GM23338 (cell line): ENCODE data around the gene SNX8. TPM values are rescaled to one million over a fixed set of nuclear protein-coding genes. Genes with fewer than 3 reads are reported as not detected.

Experiments used
- CREB1 ChIP-seq: fragments of 250-450 bp; sonication (Bioruptor Pico); IDR thresholded peaks from 2 replicates; pipeline ENCODE4 v1.5.0; 2020; ENCODE audit warnings: low read depth, mild to moderate bottlenecking, moderate library complexity
- EZH2 ChIP-seq: fragments of 200-600 bp; sonication (generic); IDR thresholded peaks from one replicate; pipeline ENCODE4 v1.8.0; 2017; ENCODE audit warnings: antibody characterized with exemption, mild to moderate bottlenecking, low read depth; ENCODE audit not compliant: unreplicated experiment
- EZH2phosphoT487 ChIP-seq: fragments of 200-600 bp; sonication (generic); IDR thresholded peaks from one replicate; pipeline ENCODE4 v1.8.1; 2018; ENCODE audit warnings: antibody characterized with exemption; ENCODE audit not compliant: unreplicated experiment
- JUNB ChIP-seq: IDR thresholded peaks from one replicate; pipeline ENCODE4 v1.6.1; 2016; ENCODE audit warnings: antibody characterized with exemption; ENCODE audit not compliant: unreplicated experiment
- NANOG ChIP-seq: IDR thresholded peaks from 2 replicates; pipeline ENCODE4 v1.6.1; 2016; ENCODE audit warnings: antibody characterized with exemption, borderline replicate concordance
- POLR2AphosphoS5 ChIP-seq: IDR thresholded peaks from 2 replicates; pipeline ENCODE4 v1.6.1; 2016; ENCODE audit warnings: antibody characterized with exemption, low read depth
- REST ChIP-seq: IDR thresholded peaks from one replicate; pipeline ENCODE4 v1.6.1; 2018; ENCODE audit warnings: antibody characterized with exemption; ENCODE audit not compliant: unreplicated experiment
- ZNF114 ChIP-seq: fragments of 250-450 bp; sonication (Bioruptor Pico); IDR thresholded peaks from 2 replicates; pipeline ENCODE4 v1.5.0; 2020; ENCODE audit warnings: mild to moderate bottlenecking, moderate library complexity
- ZNF331 ChIP-seq: fragments of 250-450 bp; sonication (Bioruptor Pico); IDR thresholded peaks from 2 replicates; pipeline ENCODE4 v1.5.0; 2020; ENCODE audit warnings: low read depth, mild to moderate bottlenecking, moderate library complexity
- ZNF462 ChIP-seq: fragments of 250-450 bp; sonication (Bioruptor Pico); IDR thresholded peaks from 2 replicates; pipeline ENCODE4 v1.5.0; 2020; ENCODE audit warnings: mild to moderate bottlenecking, moderate library complexity
- polyA plus RNA-seq: library from polyadenylated mRNA; unstranded; fragments of >200 nt; fragmentation: Nextera tagmentation; extraction: Ambion mirVana; gene quantifications from 2 replicates; pipeline ENCODE4 v1.2.1, GENCODE V29; 2016
- total RNA-seq: library from RNA; depleted of rRNA; stranded (reverse); fragments of >200 nt; shearing (Covaris generic); gene quantifications from 2 replicates; pipeline ENCODE4 v1.2.3, GENCODE V29; 2014

SNX8 gene
- total and polyA plus RNA-seq, 2 experiments from 2014 or later, result 44.3 to 50.9 TPM

GRCh38 chr7:2264158-2264557 is 50.1 kb downstream of the SNX8 start (continued):
- no peak for TF ChIP-seq ZNF462 (CRISPR knock-in tag)
- TF ChIP-seq CREB1 (CRISPR knock-in tag), result no peak
- no peak for TF ChIP-seq POLR2AphosphoS5
- TF ChIP-seq REST, result no peak
- no peak for TF ChIP-seq NANOG
- no peak for TF ChIP-seq EZH2phosphoT487
- TF ChIP-seq ZNF114 (CRISPR knock-in tag), result no peak
- no peak for TF ChIP-seq ZNF331 (CRISPR knock-in tag)
- TF ChIP-seq EZH2, result no peak
- no peak for TF ChIP-seq JUNB
